Loucy (cell line): ENCODE measurements around the gene STAP1.

Experiments
- EZH2phosphoT487 ChIP-seq: fragments of 200-600 bp; IDR thresholded peaks from 2 replicates; pipeline ENCODE4 v1.6.1; 2018; ENCODE audit warnings: antibody characterized with exemption, mild to moderate bottlenecking, moderate library complexity, borderline replicate concordance
- TF ChIP-seq, protein P1 (sequence below): fragments of 200-600 bp; sonication (generic); conservative IDR thresholded peaks from 2 replicates; pipeline ENCODE4 v1.5.1; 2014; ENCODE audit warnings: mild to moderate bottlenecking, antibody characterized with exemption, low read length

DNA sequence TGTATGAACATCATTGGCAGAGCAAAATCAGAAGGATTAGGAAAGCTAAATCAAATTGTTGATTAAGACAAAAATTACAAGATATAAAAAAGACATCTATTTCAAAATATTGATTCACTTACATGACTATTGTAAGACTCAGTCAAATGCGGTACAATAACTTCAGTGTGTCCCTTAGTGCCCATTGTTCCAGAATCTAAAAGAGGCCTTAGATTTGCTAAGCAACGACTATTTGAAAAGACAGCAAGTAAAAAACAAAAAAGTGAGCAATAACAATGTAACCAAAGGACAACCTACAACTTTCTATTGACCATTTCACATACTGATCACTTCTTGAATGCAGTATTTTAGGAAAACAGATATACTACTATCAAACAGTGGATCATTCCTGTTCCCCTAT is 76.8 kb downstream of the STAP1 start:
- TF ChIP-seq, protein P1, sequence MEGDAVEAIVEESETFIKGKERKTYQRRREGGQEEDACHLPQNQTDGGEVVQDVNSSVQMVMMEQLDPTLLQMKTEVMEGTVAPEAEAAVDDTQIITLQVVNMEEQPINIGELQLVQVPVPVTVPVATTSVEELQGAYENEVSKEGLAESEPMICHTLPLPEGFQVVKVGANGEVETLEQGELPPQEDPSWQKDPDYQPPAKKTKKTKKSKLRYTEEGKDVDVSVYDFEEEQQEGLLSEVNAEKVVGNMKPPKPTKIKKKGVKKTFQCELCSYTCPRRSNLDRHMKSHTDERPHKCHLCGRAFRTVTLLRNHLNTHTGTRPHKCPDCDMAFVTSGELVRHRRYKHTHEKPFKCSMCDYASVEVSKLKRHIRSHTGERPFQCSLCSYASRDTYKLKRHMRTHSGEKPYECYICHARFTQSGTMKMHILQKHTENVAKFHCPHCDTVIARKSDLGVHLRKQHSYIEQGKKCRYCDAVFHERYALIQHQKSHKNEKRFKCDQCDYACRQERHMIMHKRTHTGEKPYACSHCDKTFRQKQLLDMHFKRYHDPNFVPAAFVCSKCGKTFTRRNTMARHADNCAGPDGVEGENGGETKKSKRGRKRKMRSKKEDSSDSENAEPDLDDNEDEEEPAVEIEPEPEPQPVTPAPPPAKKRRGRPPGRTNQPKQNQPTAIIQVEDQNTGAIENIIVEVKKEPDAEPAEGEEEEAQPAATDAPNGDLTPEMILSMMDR, result no peak
- no peak for TF ChIP-seq EZH2phosphoT487
